ENCODE results near the gene LUZP2. TPM values are rescaled to one million over a fixed set of nuclear protein-coding genes. Genes with fewer than 3 reads are reported as not detected.

LUZP2 gene
- total RNA-seq, 2 experiments from 2014 or later, result not detected

GRCh38 chr11:24556693-24557092 is 59.8 kb downstream of the LUZP2 start:
- Histone ChIP-seq H3K4me1 (ENCODE audit: insufficient read depth, low read length, poor library complexity, severe bottlenecking) (no peaks in the 10 kb centered on the region), H3K9me2 (ENCODE audit: insufficient read depth, low read length) (no peaks in the 10 kb centered on the region), H3K27ac (ENCODE audit: low read depth, low read length, poor library complexity, severe bottlenecking) (no peak overlapping the region), H2AFZ (ENCODE audit: low read length) (no peak overlapping the region), H3K4me2 (ENCODE audit: low read length) (no peak overlapping the region), H3K9me3 (ENCODE audit: low read length) (no peaks in the 10 kb centered on the region), H4K20me1 (ENCODE audit: insufficient read depth, low read length) (no peaks in the 10 kb centered on the region), H3K36me3 (ENCODE audit: insufficient read depth, low read length) (no peaks in the 10 kb centered on the region), H3K4me3 (ENCODE audit: low read depth, low read length, poor library complexity, severe bottlenecking) (no peak overlapping the region), H3K79me2 (ENCODE audit: insufficient read depth, low read depth, low read length) (no peaks in the 10 kb centered on the region)
- CTCF ChIA-PET (ENCODE audit: unreplicated experiment), result no interaction called here
- intact Hi-C loops (cut with micrococcal nuclease; ENCODE audit: unreplicated experiment), result no loop called here
- BruUV-seq (replicated peaks), result no TSS peak
- no peak for DNase-seq (ENCODE audit: low spot score)
- TF ChIP-seq CTCF (conservative IDR thresholded peaks at IDR 0.05; ENCODE audit: low read length), result no peak
- TF ChIP-seq EZH2phosphoT487 (IDR thresholded peaks at IDR 0.05; ENCODE audit: borderline replicate concordance, low read depth, low read length), result no peak
- POLR2A ChIA-PET, result no interaction called here

- TF ChIP-seq EZH2phosphoT487 (IDR thresholded peaks at IDR 0.05; ENCODE audit: borderline replicate concordance, low read depth, low read length) (no peak), CTCF (conservative IDR thresholded peaks at IDR 0.05; ENCODE audit: low read length) (no peak)
- DNase-seq (ENCODE audit: low spot score), result no peak
- Histone ChIP-seq H3K36me3 (ENCODE audit: insufficient read depth, low read length) (no peaks in the 10 kb centered on the region), H3K79me2 (ENCODE audit: insufficient read depth, low read depth, low read length) (no peaks in the 10 kb centered on the region), H3K4me1 (ENCODE audit: insufficient read depth, low read length, poor library complexity, severe bottlenecking) (no peaks in the 10 kb centered on the region), H3K9me3 (ENCODE audit: low read length) (no peaks in the 10 kb centered on the region), H2AFZ (ENCODE audit: low read length) (no peak overlapping the region), H3K4me2 (ENCODE audit: low read length) (no peak overlapping the region), H4K20me1 (ENCODE audit: insufficient read depth, low read length) (no peaks in the 10 kb centered on the region), H3K4me3 (ENCODE audit: low read depth, low read length, poor library complexity, severe bottlenecking) (no peak overlapping the region), H3K27ac (ENCODE audit: low read depth, low read length, poor library complexity, severe bottlenecking) (no peak overlapping the region), H3K9me2 (ENCODE audit: insufficient read depth, low read length) (no peaks in the 10 kb centered on the region)
- ChIA-PET POLR2A (no interaction called here), CTCF (ENCODE audit: unreplicated experiment) (no interaction called here)
- intact Hi-C loops (cut with micrococcal nuclease; ENCODE audit: unreplicated experiment), result no loop called here
- BruUV-seq (replicated peaks), result no TSS peak
Measured at GRCh38 chr11:24559315-24559714, 62.5 kb downstream of the LUZP2 start.

GRCh38 chr11:24560324-24560723 is 63.5 kb downstream of the LUZP2 start:
- POLR2A ChIA-PET, result interaction anchor here (0.8 to 0.9 kb wide), 2 partner anchors 48 to 61 kb away, joined by 3 read pairs; no protein-coding TSS in a partner anchor

More at GRCh38 chr11:24560324-24560723, 63.5 kb downstream of the LUZP2 start:
- H3K36me3 ChIP-seq (ENCODE audit: insufficient read depth, low read length), result no peaks in the 10 kb centered on the region
- TF ChIP-seq EZH2phosphoT487 (IDR thresholded peaks at IDR 0.05; ENCODE audit: borderline replicate concordance, low read depth, low read length) (no peak), CTCF (conservative IDR thresholded peaks at IDR 0.05; ENCODE audit: low read length) (no peak)
- H3K79me2 ChIP-seq (ENCODE audit: insufficient read depth, low read depth, low read length), result no peaks in the 10 kb centered on the region
- CTCF ChIA-PET (ENCODE audit: unreplicated experiment), result no interaction called here
- no peak overlapping the region for H3K4me3 ChIP-seq (ENCODE audit: low read depth, low read length, poor library complexity, severe bottlenecking)
- H3K9me3 ChIP-seq (ENCODE audit: low read length), result no peaks in the 10 kb centered on the region
- no peaks in the 10 kb centered on the region for H3K9me2 ChIP-seq (ENCODE audit: insufficient read depth, low read length)
- no peak overlapping the region for H3K27ac ChIP-seq (ENCODE audit: low read depth, low read length, poor library complexity, severe bottlenecking)
- BruUV-seq (replicated peaks), result no TSS peak
- no peaks in the 10 kb centered on the region for H3K4me1 ChIP-seq (ENCODE audit: insufficient read depth, low read length, poor library complexity, severe bottlenecking)
- no peaks in the 10 kb centered on the region for H4K20me1 ChIP-seq (ENCODE audit: insufficient read depth, low read length)
- DNase-seq (ENCODE audit: low spot score), result no peak
- intact Hi-C loops (cut with micrococcal nuclease; ENCODE audit: unreplicated experiment), result no loop called here
- no peak overlapping the region for H2AFZ ChIP-seq (ENCODE audit: low read length)
- H3K4me2 ChIP-seq (ENCODE audit: low read length), result no peak overlapping the region
